RPMI8226 (cell line): ENCODE measurements around the gene ERF.

ENCODE experiments used
- DNase-seq: peaks from one replicate; pipeline ENCODE4 v3.0.0-alpha.2; 2015

ERF gene

GRCh38 chr19:42286349-42287016 lies 31.6 kb upstream of the ERF start:
- DNase-seq = no peak

- no peak for DNase-seq
Observed at GRCh38 chr19:42285988-42286348, 31.0 kb upstream of the ERF start.

GRCh38 chr19:42285541-42285941 lies 30.6 kb upstream of the ERF start:
- DNase-seq = no peak

- DNase-seq = no peak
Observed at GRCh38 chr19:42284591-42285341, 29.8 kb upstream of the ERF start.

- peak; percentile 83 for DNase-seq
Observed at GRCh38 chr19:42284066-42284501, 29.2 kb upstream of the ERF start.

GRCh38 chr19:42283188-42284065 lies 28.5 kb upstream of the ERF start:
- peak; percentile 93 for DNase-seq

- DNase-seq = no peak
Observed at GRCh38 chr19:42282819-42283187, 27.9 kb upstream of the ERF start.

- no peak for DNase-seq
Observed at GRCh38 chr19:42281827-42282762, 27.2 kb upstream of the ERF start.

- DNase-seq = peak; percentile 49
Observed at GRCh38 chr19:42281146-42281826, 26.4 kb upstream of the ERF start.

- no peak for DNase-seq
Observed at GRCh38 chr19:42280815-42281145, 25.9 kb upstream of the ERF start.

GRCh38 chr19:42279902-42280814 lies 25.2 kb upstream of the ERF start:
- peak; percentile 83 for DNase-seq

GRCh38 chr19:42279155-42279901 lies 24.4 kb upstream of the ERF start:
- no peak for DNase-seq

- DNase-seq = no peak
Observed at GRCh38 chr19:42278452-42279154, 23.7 kb upstream of the ERF start.

- no peak for DNase-seq
Observed at GRCh38 chr19:42277821-42278451, 23.0 kb upstream of the ERF start.

GRCh38 chr19:42276821-42277220 lies 21.9 kb upstream of the ERF start:
- DNase-seq = no peak

- DNase-seq = no peak
Observed at GRCh38 chr19:42276284-42276683, 21.4 kb upstream of the ERF start.

GRCh38 chr19:42275517-42275916 lies 20.6 kb upstream of the ERF start:
- DNase-seq = no peak

GRCh38 chr19:42275103-42275502 lies 20.2 kb upstream of the ERF start:
- DNase-seq = no peak
